H1 (cell line): ENCODE results near the gene KLHL28. TPM values are rescaled to one million over a fixed set of nuclear protein-coding genes. Genes with fewer than 3 reads are reported as not detected.

Experiments used
- EZH2 ChIP-seq: fragments of 200-600 bp; sonication (generic); IDR thresholded peaks from 2 replicates; pipeline ENCODE4 v1.7.1; 2012; ENCODE audit warnings: low read depth, mild to moderate bottlenecking, moderate library complexity, low read length, inconsistent platforms; ENCODE audit not compliant: severe bottlenecking
- POU5F1 ChIP-seq: IDR thresholded peaks from 2 replicates; pipeline ENCODE4 v1.6.1; 2011; ENCODE audit warnings: low read depth, mild to moderate bottlenecking, low read length, moderate library complexity
- SIRT6 ChIP-seq: IDR thresholded peaks from one replicate; pipeline ENCODE4 v1.7.1; 2012; ENCODE audit warnings: low read length, inconsistent platforms
- polyA plus RNA-seq, 7 experiments: library from polyadenylated mRNA; depleted of rRNA in 3 of 7; stranded (reverse) in 5 of 7; unstranded in 2 of 7; fragments of >200 nt in 5 of 7; fragments of 200-250 nt in 2 of 7; gene quantifications; 1 replicate in 5 of 7; 2 replicates in 1 of 7; 4 replicates in 1 of 7; pipeline versions ENCODE4 v1.2.1 to v1.2.3, GENCODE V29; 2011 to 2013; ENCODE audit warnings: missing spikeins in 2 of 7, mixed read lengths in 2 of 7
- total RNA-seq: library from RNA; stranded (reverse); fragmentation: NEBNext Ultra II Directional; extraction: Animal tissue kit (Norgen Biotek cat#: 25700); gene quantifications from 2 replicates; pipeline ENCODE4 v1.2.1, GENCODE V29; 2021

Gene KLHL28
- total and polyA plus RNA-seq, 2 of the 8 experiments (the other 6 are each of a cell fraction or from before 2014, with no cell fraction given) = 3.3 to 10.5 TPM

GRCh38 chr14:44896275-44897040 lies 65.3 kb downstream of the KLHL28 start (continued):
- no peak for TF ChIP-seq EZH2
- TF ChIP-seq POU5F1 = no peak
- TF ChIP-seq SIRT6 = no peak
- TF ChIP-seq, all 59 proteins: peak for 0
